Measurements from ENCODE around the gene ASPSCR1. TPM values are rescaled to one million over a fixed set of nuclear protein-coding genes. Genes with fewer than 3 reads are reported as not detected.

ASPSCR1 gene
- total and polyA plus RNA-seq, 2 of the 13 experiments (the other 11 are each of a cell fraction or from before 2014, with no cell fraction given), result 274 to 314 TPM

DNA sequence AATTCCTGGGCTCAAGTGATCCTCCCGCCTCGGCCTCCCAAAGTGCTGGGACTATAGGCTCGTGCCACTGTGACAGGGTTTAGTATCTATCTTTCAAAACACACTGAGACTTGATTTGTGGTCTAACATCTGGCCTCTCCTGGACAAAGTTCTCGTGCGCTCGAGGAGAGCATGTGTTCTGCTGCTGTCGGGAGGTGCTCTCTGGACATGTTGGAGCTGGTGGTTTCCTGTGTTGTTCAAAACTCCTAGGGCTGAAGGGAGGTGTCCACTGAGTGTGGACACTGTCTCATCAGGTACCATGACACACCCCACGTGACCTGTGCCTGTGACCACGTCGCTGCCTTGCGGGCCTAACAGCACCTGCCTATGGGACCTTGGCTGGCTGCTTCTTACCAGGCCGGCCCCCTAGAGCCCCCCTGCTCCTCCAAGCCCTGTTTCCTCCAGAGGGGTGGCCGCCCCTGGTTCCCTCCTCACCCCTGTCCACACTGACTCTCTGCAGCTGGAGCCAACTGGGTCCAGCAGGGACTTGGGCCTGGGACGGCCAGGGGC lies 68.6 kb downstream of the ASPSCR1 start (continued):
- TF ChIP-seq ATM (IDR thresholded peaks at IDR 0.05; ENCODE audit: borderline replicate concordance) (no peak), KDM5B (CRISPR knock-in tag; IDR thresholded peaks at IDR 0.05; ENCODE audit: borderline replicate concordance) (no peak), RFX5 (IDR thresholded peaks at IDR 0.05; ENCODE audit: low read depth, low read length) (no peak), FOXK1 (CRISPR knock-in tag; IDR thresholded peaks at IDR 0.05; ENCODE audit: borderline replicate concordance, low read depth) (no peak), KAT2B (IDR thresholded peaks at IDR 0.05; ENCODE audit: borderline replicate concordance, low read depth, low read length) (no peak), NRL (CRISPR knock-in tag; IDR thresholded peaks at IDR 0.05; ENCODE audit: borderline replicate concordance) (no peak), AKAP8 (CRISPR knock-in tag; IDR thresholded peaks at IDR 0.05) (peak; percentile 72; the same call in 1 of the 2 replicates), ZNF329 (CRISPR knock-in tag; IDR thresholded peaks at IDR 0.05; ENCODE audit: low read depth) (no peak), POLR2AphosphoS5 (IDR thresholded peaks at IDR 0.05; ENCODE audit: low read depth, low read length) (0 out of 2 replicates have a peak, but pooled peaks have one; percentile 11), ZIK1 (CRISPR knock-in tag; IDR thresholded peaks at IDR 0.05; ENCODE audit: borderline replicate concordance, low read depth) (no peak), NFE2 (CRISPR knock-in tag; IDR thresholded peaks at IDR 0.05) (no peak), ZNF441 (CRISPR knock-in tag; IDR thresholded peaks at IDR 0.05; ENCODE audit: borderline replicate concordance) (no peak), SMAD1 (CRISPR knock-in tag; IDR thresholded peaks at IDR 0.05; ENCODE audit: borderline replicate concordance, low read depth) (no peak)
- TF ChIP-seq, protein P1, sequence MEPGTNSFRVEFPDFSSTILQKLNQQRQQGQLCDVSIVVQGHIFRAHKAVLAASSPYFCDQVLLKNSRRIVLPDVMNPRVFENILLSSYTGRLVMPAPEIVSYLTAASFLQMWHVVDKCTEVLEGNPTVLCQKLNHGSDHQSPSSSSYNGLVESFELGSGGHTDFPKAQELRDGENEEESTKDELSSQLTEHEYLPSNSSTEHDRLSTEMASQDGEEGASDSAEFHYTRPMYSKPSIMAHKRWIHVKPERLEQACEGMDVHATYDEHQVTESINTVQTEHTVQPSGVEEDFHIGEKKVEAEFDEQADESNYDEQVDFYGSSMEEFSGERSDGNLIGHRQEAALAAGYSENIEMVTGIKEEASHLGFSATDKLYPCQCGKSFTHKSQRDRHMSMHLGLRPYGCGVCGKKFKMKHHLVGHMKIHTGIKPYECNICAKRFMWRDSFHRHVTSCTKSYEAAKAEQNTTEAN (CRISPR knock-in tag; conservative IDR thresholded peaks at IDR 0.05), result no peak
- TF ChIP-seq, protein P2, sequence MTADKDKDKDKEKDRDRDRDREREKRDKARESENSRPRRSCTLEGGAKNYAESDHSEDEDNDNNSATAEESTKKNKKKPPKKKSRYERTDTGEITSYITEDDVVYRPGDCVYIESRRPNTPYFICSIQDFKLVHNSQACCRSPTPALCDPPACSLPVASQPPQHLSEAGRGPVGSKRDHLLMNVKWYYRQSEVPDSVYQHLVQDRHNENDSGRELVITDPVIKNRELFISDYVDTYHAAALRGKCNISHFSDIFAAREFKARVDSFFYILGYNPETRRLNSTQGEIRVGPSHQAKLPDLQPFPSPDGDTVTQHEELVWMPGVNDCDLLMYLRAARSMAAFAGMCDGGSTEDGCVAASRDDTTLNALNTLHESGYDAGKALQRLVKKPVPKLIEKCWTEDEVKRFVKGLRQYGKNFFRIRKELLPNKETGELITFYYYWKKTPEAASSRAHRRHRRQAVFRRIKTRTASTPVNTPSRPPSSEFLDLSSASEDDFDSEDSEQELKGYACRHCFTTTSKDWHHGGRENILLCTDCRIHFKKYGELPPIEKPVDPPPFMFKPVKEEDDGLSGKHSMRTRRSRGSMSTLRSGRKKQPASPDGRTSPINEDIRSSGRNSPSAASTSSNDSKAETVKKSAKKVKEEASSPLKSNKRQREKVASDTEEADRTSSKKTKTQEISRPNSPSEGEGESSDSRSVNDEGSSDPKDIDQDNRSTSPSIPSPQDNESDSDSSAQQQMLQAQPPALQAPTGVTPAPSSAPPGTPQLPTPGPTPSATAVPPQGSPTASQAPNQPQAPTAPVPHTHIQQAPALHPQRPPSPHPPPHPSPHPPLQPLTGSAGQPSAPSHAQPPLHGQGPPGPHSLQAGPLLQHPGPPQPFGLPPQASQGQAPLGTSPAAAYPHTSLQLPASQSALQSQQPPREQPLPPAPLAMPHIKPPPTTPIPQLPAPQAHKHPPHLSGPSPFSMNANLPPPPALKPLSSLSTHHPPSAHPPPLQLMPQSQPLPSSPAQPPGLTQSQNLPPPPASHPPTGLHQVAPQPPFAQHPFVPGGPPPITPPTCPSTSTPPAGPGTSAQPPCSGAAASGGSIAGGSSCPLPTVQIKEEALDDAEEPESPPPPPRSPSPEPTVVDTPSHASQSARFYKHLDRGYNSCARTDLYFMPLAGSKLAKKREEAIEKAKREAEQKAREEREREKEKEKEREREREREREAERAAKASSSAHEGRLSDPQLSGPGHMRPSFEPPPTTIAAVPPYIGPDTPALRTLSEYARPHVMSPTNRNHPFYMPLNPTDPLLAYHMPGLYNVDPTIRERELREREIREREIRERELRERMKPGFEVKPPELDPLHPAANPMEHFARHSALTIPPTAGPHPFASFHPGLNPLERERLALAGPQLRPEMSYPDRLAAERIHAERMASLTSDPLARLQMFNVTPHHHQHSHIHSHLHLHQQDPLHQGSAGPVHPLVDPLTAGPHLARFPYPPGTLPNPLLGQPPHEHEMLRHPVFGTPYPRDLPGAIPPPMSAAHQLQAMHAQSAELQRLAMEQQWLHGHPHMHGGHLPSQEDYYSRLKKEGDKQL (CRISPR knock-in tag; IDR thresholded peaks at IDR 0.05; ENCODE audit: low read depth), result no peak
- TF ChIP-seq, protein P3, sequence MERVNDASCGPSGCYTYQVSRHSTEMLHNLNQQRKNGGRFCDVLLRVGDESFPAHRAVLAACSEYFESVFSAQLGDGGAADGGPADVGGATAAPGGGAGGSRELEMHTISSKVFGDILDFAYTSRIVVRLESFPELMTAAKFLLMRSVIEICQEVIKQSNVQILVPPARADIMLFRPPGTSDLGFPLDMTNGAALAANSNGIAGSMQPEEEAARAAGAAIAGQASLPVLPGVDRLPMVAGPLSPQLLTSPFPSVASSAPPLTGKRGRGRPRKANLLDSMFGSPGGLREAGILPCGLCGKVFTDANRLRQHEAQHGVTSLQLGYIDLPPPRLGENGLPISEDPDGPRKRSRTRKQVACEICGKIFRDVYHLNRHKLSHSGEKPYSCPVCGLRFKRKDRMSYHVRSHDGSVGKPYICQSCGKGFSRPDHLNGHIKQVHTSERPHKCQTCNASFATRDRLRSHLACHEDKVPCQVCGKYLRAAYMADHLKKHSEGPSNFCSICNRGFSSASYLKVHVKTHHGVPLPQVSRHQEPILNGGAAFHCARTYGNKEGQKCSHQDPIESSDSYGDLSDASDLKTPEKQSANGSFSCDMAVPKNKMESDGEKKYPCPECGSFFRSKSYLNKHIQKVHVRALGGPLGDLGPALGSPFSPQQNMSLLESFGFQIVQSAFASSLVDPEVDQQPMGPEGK (CRISPR knock-in tag; IDR thresholded peaks at IDR 0.05), result no peak
- TF ChIP-seq, protein P4, sequence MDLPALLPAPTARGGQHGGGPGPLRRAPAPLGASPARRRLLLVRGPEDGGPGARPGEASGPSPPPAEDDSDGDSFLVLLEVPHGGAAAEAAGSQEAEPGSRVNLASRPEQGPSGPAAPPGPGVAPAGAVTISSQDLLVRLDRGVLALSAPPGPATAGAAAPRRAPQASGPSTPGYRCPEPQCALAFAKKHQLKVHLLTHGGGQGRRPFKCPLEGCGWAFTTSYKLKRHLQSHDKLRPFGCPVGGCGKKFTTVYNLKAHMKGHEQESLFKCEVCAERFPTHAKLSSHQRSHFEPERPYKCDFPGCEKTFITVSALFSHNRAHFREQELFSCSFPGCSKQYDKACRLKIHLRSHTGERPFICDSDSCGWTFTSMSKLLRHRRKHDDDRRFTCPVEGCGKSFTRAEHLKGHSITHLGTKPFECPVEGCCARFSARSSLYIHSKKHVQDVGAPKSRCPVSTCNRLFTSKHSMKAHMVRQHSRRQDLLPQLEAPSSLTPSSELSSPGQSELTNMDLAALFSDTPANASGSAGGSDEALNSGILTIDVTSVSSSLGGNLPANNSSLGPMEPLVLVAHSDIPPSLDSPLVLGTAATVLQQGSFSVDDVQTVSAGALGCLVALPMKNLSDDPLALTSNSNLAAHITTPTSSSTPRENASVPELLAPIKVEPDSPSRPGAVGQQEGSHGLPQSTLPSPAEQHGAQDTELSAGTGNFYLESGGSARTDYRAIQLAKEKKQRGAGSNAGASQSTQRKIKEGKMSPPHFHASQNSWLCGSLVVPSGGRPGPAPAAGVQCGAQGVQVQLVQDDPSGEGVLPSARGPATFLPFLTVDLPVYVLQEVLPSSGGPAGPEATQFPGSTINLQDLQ (CRISPR knock-in tag; IDR thresholded peaks at IDR 0.05), result no peak
